GM12874 (cell line): ENCODE measurements around the gene COMP.

ENCODE experiments used
- CTCF ChIP-seq: IDR thresholded peaks from 2 replicates; pipeline ENCODE4 v1.5.1; 2011; ENCODE audit warnings: low read depth, mild to moderate bottlenecking, control low read depth, low read length, moderate library complexity; ENCODE audit not compliant: insufficient read depth

Gene COMP

GRCh38 chr19:18775586-18776287 is 15.4 kb downstream of the COMP start:
- TF ChIP-seq CTCF = no peak

DNA sequence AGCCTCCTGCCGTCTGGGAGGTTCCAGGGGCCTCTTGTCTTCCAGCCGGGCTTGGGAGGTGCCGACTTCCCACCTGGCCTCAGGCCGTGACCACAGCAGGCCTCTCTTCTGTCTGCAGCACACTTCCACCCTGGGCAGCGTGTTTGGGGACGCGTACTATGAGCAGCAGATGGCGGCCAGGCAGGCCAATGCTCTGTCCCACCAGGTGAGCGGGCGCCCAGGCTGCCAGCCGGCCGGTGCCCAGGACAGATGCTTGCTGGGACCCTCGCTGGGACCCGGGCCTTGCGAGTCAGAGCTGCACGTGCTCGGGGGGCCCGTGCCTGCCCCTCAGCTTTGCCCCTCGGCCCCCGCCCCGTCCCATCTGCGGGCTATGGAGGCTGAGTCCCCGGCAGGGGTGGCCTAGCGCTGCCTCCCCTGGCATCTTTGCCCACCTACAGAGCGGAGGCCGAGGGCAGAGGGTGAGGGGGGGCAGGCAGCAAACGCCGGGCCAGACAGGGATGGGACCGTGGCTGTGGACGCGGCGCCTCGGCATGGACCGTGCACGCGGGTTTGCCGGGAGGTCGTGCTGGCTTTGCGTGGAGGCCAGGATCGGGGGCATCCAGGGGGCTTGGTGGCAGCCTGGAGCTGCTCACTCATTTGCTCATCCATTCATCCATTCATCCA is 16.2 kb downstream of the COMP start:
- no peak for TF ChIP-seq CTCF

DNA sequence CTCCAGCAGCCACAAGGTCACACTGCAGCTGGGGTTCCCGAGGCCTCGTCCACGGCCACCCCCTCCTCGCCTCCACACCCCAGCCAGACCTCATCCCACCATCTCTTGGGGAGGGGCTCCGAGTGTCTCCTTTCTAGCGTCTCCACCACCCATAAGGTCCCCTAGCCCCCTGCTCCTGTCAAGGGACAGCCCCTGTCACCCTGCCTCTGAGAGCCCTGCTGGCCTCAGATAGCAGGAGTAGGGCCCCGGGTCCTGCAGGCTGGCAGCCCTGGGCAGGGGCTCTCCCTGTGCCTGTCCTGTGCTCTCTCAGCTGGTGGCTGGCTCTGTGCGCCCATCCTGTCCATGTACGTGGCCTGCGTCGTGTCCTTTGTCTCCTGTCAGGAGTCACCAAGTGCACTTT is 17.0 kb downstream of the COMP start:
- TF ChIP-seq CTCF = no peak

DNA sequence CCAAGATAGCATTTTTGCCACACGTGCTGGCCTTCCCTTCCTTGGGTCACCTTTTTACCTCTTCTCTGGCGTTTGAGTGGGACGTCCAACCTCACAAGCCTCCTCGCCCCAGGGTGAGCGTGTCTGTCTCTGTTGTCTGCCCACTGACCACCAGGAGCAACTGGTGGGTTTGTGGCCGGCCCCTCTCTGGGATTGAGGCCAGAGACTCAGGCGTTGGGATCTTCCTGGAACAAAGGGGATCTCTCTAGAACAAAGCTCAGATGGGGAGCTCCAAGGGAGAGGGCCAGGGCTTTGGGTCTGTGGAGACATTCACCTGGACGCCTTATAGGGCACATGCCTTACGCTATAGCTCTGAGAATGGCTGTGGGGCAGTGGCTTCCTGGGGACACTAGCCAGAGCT is 17.4 kb downstream of the COMP start:
- no peak for TF ChIP-seq CTCF

DNA sequence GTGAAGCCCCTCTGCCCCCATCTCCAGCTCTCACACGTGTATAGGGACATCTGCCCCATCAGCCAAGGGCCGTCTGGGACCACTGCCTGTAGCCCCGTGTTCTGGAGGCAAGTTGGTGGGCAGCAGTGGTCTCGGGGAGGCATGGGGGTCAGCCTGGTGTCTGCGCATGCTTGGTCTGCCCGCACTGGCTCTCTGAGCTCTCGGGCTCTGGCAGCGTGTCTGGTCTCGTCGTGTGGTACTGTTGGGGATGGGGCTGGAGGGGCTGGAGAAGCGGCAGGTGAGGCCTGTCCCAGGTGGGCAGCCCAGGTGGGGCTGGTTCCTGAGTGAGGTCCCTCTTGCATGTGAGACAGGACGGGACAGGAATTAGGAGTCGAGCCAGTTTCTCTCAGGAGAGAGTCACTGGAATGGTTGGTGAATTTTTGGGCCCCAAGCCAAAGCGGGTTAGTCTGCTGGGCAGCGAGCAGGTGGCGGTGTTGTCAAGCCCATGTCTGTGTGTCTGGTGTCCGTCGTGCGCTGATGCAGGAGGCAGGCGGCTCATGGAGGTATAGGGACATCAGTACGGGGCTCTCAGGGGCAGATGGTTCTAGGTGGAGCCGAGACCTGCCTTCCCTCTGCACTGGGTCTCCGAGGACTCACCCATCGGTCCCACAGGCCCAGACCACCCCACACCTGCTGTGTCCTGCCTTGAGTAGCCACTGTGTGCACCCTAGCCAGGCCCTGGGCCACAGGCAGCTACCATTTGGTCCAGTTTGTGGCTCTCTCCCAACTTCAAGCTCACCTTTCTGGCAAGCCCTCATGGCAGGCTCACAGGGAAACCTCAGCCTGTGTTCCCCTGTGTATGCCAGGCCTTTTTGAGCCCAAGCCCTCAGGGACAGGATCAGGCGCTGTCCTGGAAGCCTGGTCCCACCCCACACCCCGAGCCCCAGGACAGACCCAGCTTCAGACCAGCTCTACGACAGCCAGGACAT is 18.2 kb downstream of the COMP start:
- TF ChIP-seq CTCF = no peak

DNA sequence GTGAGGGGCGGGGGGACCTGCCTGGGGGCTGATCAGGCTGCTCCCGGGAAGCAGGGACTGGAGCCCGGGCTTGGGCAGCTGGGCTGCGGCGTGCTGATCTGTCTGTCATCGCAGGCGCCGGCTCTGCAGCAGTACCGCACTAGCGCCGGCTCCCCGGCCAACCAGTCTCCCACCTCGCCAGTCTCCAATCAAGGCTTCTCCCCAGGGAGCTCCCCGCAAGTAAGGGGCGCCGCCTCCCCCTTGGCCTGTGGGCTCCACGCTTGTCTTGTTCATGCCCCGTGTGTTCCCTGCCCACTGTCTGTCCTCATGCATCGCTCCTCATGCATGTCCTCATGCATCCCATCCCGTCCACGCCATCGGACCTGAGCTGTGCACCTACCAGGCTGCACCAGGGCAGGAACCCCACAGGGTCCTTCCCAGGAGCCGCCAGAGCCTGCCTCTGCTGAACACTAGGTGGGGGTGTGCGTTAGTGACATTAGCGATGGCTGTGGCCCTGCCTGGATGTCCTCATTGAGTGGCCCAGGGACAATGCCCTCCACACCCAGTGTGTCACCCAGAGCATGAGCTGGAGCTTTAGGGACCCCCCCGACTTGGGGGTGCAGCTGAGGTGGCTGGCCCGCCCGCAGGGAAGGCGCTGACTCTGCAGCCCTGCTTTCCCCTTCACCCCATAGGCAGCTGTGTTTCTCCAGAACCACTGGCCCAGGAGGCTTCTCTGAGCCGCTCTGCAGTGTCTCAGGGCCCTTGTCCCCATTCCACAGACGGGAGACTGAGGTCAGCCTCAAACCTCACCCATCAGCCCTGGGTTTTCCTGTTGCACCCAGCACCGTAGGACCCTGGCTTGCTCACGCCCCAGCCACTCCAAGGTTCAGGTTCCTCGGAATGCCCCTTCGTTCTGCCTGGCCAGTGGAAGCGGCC is 19.5 kb downstream of the COMP start:
- peak; percentile 34; the same call in 1 of the 2 replicates for TF ChIP-seq CTCF
